ENCODE data around the gene RBM38.
A peak's percentile ranks its signal among the peaks of the same experiment; 100 is the strongest.

Gene RBM38

DNA sequence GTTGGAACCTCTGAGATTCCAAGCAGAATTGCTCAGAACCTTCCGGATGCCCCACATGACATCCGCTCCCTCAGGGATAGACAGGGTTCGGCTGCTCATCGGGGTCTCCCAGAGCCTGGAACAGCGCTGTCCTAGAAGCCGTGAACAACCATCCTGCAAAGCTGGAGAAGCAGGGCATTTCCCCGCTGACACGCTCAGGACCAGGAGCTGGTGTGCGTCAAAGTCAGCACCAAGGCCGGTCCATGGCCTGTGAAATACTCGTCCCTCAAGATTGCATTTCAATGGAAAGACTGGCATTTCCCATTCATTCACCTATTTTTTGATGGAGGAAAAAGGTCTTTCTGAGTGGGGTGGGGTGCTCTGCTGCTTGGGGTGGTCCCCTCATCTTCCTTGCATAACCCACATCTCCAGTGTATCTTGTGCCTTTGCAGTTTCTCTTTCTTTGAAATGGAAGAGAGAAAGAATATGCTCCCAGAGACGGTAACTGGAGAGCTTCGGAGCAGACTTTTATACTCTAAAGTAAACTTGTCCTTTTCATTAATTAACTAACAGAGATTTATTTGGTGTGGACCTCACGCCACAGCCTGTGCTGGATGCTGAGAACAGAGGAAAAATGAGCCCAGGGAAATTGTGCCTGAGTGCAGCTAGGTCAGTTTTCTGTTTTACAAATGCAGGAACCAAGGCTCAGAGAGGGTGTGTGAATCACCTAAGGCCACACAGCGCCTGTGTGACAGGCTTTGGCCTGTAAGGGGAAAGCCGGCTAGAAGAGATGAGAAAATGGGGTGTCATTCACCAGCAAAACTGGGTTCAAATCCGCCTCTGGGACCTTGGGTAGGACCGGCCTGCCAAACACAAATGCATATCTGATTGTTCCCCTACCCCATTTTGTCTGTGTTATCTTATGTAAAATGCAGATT, 52.4 kb downstream of the RBM38 start:
- Histone ChIP-seq H3K36me3 (ENCODE audit: control insufficient read depth in 2 of 2, insufficient read depth in 1 of 2, low read length in 2 of 2) (no peaks in the 10 kb centered on the region), H3K4me3 (ENCODE audit: low read depth, low read length) (no peak overlapping the region), H3K9me3 (ENCODE audit: control insufficient read depth, insufficient read depth, low read depth, low read length) (no peaks in the 10 kb centered on the region), H3K4me1 (ENCODE audit: control insufficient read depth, insufficient read depth, low read length) (no peaks in the 10 kb centered on the region), H3K27ac (ENCODE audit: extremely low read depth, low read depth, low read length) (no peak overlapping the region)
- no peak for TF ChIP-seq SP3 (tag by site-specific recombination; IDR thresholded peaks at IDR 0.05)
- no peak for TF ChIP-seq HOXC10 (CRISPR knock-in tag; IDR thresholded peaks at IDR 0.05)
- 0 out of 2 replicates have a peak, but pooled peaks have one; percentile 73 for TF ChIP-seq ZNF768 (tag by site-specific recombination; IDR thresholded peaks at IDR 0.05)
- POLR2A ChIA-PET = no interaction called here
- CTCF ChIA-PET = interaction anchor here (0.6 to 1.1 kb wide), 2 partner anchors 9 to 77 kb away, joined by 3 to 4 read pairs; no protein-coding TSS in a partner anchor

DNA sequence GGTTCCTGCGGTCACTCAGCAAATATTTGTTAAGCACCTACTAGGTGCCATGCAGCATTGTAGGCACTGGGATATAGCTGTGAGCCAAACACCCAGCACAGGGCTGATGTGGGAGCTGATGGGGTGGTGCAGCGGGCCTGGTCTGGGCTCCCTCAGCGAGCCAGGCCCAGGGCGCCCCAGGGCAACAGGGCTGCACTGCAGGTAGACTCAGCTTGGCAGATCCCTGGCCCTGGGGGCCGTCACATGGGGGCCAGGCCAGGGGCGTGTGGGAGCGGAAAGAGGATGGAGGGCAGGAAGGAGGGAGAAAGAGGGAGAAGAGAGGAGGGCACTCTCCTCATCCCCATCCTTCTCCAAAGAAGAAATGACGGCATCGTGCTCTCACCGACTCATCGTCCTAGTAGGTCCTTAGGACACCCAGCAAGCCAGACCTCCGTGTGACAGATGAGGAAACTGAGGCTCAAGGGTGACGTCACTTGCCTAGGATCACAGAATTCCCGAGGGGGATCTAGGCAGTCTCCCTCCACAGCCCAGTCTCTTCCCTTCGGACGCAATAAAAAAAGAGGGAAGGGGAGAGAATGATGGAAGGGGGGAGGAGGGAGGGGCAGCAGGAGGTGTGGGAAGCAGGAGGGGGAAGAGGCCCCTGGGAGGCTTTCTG, 53.3 kb downstream of the RBM38 start:
- H3K9me3 ChIP-seq (ENCODE audit: control insufficient read depth, insufficient read depth, low read depth, low read length) = no peaks in the 10 kb centered on the region
- H3K4me3 ChIP-seq (ENCODE audit: low read depth, low read length) = no peak overlapping the region
- no peak overlapping the region for H3K27ac ChIP-seq (ENCODE audit: extremely low read depth, low read depth, low read length)
- POLR2A ChIA-PET = no interaction called here
- H3K4me1 ChIP-seq (ENCODE audit: control insufficient read depth, insufficient read depth, low read length) = no peaks in the 10 kb centered on the region
- H3K36me3 ChIP-seq (ENCODE audit: control insufficient read depth in 2 of 2, insufficient read depth in 1 of 2, low read length in 2 of 2) = no peaks in the 10 kb centered on the region
- no peak for TF ChIP-seq ZNF658 (tag by site-specific recombination; IDR thresholded peaks at IDR 0.05)
- TF ChIP-seq GLIS2 (tag by site-specific recombination; IDR thresholded peaks at IDR 0.05) = 0 out of 2 replicates have a peak, but pooled peaks have one; percentile 20
- CTCF ChIA-PET = interaction anchor here (0.5 to 0.6 kb wide), 3 partner anchors 11 to 742 kb away, joined by 3 to 4 read pairs (median 3); no protein-coding TSS in a partner anchor

- H3K4me1 ChIP-seq (ENCODE audit: control insufficient read depth, insufficient read depth, low read length) = no peaks in the 10 kb centered on the region
- ChIA-PET POLR2A (no interaction called here), CTCF (interaction anchor here (1.0 kb wide), 1 partner anchor 9 kb away, joined by 4 read pairs; no protein-coding TSS in a partner anchor)
- H3K9me3 ChIP-seq (ENCODE audit: control insufficient read depth, insufficient read depth, low read depth, low read length) = no peaks in the 10 kb centered on the region
- no peak for TF ChIP-seq ZNF211 (tag by site-specific recombination; IDR thresholded peaks at IDR 0.05; ENCODE audit: low read depth)
- no peak for TF ChIP-seq ZNF621 (tag by site-specific recombination; IDR thresholded peaks at IDR 0.05)
- TF ChIP-seq ZNF239 (tag by site-specific recombination; IDR thresholded peaks at IDR 0.05) = no peak
- TF ChIP-seq HOXC10 (CRISPR knock-in tag; IDR thresholded peaks at IDR 0.05) = no peak
- TF ChIP-seq ZBTB8A (tag by site-specific recombination; IDR thresholded peaks at IDR 0.05) = no peak
- no peak for TF ChIP-seq ZNF585B (tag by site-specific recombination; IDR thresholded peaks at IDR 0.05)
- no peak for TF ChIP-seq ZNF426 (tag by site-specific recombination; IDR thresholded peaks at IDR 0.05)
- TF ChIP-seq KLF9 (tag by site-specific recombination; IDR thresholded peaks at IDR 0.05; ENCODE audit: low read depth) = no peak
- no peak for TF ChIP-seq ZNF660 (tag by site-specific recombination; IDR thresholded peaks at IDR 0.05)
- no peak for TF ChIP-seq ZNF10 (tag by site-specific recombination; IDR thresholded peaks at IDR 0.05)
- TF ChIP-seq ZNF510 (tag by site-specific recombination; IDR thresholded peaks at IDR 0.05; ENCODE audit: insufficient replicate concordance) = no peak
- TF ChIP-seq, protein P1, sequence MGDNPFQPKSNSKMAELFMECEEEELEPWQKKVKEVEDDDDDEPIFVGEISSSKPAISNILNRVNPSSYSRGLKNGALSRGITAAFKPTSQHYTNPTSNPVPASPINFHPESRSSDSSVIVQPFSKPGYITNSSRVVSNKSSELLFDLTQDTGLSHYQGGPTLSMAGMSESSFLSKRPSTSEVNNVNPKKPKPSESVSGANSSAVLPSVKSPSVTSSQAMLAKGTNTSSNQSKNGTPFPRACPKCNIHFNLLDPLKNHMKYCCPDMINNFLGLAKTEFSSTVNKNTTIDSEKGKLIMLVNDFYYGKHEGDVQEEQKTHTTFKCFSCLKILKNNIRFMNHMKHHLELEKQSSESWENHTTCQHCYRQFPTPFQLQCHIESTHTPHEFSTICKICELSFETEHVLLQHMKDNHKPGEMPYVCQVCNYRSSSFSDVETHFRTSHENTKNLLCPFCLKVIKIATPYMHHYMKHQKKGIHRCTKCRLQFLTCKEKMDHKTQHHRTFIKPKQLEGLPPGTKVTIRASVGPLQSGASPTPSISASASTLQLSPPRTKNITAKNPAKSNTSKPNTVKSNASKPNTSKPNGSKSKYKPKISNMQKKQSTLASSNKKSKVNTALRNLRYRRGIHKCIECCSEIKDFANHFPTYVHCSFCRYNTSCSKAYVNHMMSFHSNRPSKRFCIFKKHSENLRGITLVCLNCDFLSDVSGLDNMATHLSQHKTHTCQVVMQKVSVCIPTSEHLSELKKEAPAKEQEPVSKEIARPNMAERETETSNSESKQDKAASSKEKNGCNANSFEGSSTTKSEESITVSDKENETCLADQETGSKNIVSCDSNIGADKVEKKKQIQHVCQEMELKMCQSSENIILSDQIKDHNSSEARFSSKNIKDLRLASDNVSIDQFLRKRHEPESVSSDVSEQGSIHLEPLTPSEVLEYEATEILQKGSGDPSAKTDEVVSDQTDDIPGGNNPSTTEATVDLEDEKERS (tag by site-specific recombination; IDR thresholded peaks at IDR 0.05) = no peak
- TF ChIP-seq TRIM28 (IDR thresholded peaks at IDR 0.05; ENCODE audit: borderline replicate concordance, low read length) = no peak
- TF ChIP-seq ZNF37A (tag by site-specific recombination; IDR thresholded peaks at IDR 0.05) = no peak
- no peak overlapping the region for H3K4me3 ChIP-seq (ENCODE audit: low read depth, low read length)
- H3K36me3 ChIP-seq (ENCODE audit: control insufficient read depth in 2 of 2, insufficient read depth in 1 of 2, low read length in 2 of 2) = no peaks in the 10 kb centered on the region
- H3K27ac ChIP-seq (ENCODE audit: extremely low read depth, low read depth, low read length) = no peak overlapping the region
Observed at GRCh38 chr20:57445298-57445697, 54.1 kb downstream of the RBM38 start.
